ENCODE measurements around the gene GAS2L1.

Gene GAS2L1

DNA sequence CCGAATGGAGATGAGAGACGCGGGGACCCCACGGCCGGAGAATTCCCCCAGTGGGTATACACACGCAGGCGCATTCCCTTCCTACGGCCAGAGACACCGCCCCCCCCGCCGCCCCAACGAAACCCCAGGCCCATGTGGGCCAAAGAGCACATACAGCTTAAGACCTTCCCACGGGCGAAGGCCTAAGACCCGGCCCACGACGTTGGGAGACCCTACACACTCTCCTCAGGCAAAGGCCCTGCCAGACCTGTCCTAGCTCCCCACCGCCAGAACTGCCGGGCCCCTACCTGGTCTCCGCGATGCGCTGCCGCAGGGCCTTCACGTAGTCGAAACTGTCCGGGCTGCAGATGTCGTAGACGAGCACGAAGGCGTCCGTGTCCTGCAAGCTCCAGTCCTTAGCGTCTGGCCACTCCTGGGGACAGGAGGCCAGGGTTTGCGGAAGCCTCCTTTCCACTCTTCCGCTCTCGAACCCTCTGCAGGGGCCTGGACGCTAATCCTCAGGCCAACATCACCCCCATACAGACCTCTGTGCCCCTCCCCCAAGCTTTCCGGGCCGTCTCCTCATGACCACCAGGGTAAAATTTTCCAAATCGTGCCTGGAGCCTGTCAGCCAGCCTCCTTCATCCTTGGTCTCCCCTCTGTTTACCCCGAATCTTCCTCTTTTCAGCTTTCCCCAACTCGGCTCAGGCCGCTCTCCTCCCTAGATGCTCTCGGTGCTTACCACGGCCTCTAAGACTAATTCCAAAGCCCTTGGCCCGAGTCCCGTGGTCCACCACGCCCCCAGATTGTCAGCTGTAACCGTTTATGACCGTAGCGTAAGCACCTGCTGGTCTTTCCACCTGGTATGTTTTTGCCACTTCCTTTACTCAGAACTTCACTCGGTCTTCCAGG, 7.4 kb downstream of the GAS2L1 start:
- DNase-seq (ENCODE audit: low read depth), result no peak
- H3K4me3 ChIP-seq (replicated peaks; ENCODE audit: low read depth, low read length), result no peak overlapping the region
- TF ChIP-seq, protein P1, sequence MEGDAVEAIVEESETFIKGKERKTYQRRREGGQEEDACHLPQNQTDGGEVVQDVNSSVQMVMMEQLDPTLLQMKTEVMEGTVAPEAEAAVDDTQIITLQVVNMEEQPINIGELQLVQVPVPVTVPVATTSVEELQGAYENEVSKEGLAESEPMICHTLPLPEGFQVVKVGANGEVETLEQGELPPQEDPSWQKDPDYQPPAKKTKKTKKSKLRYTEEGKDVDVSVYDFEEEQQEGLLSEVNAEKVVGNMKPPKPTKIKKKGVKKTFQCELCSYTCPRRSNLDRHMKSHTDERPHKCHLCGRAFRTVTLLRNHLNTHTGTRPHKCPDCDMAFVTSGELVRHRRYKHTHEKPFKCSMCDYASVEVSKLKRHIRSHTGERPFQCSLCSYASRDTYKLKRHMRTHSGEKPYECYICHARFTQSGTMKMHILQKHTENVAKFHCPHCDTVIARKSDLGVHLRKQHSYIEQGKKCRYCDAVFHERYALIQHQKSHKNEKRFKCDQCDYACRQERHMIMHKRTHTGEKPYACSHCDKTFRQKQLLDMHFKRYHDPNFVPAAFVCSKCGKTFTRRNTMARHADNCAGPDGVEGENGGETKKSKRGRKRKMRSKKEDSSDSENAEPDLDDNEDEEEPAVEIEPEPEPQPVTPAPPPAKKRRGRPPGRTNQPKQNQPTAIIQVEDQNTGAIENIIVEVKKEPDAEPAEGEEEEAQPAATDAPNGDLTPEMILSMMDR (IDR thresholded peaks at IDR 0.05; ENCODE audit: low read length, missing control alignments), result no peak

DNA sequence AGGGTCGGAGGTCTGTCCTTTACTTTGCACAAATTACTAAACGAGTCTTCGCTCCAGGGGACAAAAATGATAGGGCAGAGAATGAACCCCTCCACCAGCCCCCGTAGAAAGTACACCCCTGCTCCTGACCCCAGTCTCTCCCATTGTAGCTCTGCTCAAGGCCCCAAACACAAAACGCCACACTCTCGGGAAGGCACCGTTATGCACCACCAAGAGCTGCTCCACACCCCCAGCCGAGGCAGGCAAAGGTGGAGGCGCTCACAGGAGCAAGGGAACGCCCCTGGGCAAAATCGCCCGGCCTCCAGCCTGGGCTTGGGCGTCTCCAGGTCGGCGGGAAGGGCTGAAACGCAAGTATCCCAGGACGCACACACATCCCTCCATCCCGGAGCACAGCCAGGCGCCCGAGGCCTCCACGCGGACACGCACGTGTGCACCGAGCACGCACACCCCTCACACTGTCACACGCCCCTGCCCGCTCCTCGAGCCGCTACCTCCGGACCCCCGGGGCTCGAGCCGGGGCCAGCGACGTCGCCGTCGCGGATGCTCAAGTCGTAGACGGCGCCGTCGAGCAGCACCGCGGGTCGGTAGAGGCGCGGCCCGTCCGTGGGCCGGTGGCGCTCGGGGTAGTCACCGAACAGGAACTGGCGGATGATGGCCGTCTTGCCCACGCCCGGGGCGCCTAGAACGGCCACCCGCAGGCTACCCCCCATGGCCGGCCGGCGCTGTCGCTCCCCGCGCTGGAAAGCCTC, 8.3 kb downstream of the GAS2L1 start:
- TF ChIP-seq, protein P1 (IDR thresholded peaks at IDR 0.05; ENCODE audit: low read length, missing control alignments), result no peak

DNA sequence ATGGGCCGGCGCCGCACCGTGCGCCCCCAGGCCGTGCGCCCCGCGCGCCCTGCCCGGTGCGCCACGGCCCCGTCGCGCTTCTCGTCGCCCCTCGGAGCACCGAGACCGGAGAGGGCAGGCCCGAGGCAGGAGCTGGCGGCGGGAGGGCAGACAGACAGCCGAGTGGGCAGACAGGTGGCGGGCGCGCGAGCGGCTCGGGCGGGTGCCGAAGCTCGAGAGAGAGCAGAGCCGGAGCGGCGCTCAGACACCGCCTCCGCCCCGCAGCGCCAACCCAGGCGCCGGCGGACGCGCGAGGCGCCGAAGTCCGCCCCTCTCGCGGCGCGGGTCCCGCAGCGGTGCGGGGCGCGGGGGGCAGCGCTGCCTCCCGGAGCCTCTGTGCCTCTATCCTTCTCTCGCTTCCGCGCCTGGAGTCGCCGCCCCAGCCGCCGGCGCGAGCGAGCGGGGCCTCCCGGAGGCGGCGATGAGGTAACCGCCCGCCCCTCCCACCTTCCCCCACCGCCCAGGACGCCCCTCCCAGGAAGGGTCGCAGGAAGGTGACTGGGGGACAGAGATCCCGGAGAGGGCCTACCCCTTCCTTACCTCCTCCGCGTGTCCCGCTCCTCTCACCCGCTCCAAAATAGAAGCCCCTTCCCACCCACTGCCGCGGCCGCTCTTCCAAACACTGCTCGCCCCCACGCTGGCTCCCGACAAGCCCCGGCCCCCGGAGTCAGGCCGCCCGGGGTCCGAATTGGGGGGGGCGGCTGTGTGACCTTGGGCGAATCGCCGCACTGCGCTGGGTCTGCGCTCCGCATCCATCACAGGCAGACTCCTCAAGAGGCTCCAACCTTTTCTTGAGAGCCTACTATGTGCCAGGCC, 9.1 kb downstream of the GAS2L1 start, which contains the start of gene RASL10A:
Gene RASL10A, minus strand, starts transcription at position 412 of the 855 bp plus-strand sequence. CDS start 451 bp downstream, outside the sequence.
- H3K4me3 ChIP-seq (replicated peaks; ENCODE audit: low read depth, low read length), result no peak within 1 kb of the TSS
- no peak for DNase-seq (ENCODE audit: low read depth)
- TF ChIP-seq, protein P1 (IDR thresholded peaks at IDR 0.05; ENCODE audit: low read length, missing control alignments), result no peak

More for the DNA sequence above, 8.3 kb downstream of the GAS2L1 start:
- no peak for DNase-seq (ENCODE audit: low read depth)
- no peak overlapping the region for H3K4me3 ChIP-seq (replicated peaks; ENCODE audit: low read depth, low read length)

DNA sequence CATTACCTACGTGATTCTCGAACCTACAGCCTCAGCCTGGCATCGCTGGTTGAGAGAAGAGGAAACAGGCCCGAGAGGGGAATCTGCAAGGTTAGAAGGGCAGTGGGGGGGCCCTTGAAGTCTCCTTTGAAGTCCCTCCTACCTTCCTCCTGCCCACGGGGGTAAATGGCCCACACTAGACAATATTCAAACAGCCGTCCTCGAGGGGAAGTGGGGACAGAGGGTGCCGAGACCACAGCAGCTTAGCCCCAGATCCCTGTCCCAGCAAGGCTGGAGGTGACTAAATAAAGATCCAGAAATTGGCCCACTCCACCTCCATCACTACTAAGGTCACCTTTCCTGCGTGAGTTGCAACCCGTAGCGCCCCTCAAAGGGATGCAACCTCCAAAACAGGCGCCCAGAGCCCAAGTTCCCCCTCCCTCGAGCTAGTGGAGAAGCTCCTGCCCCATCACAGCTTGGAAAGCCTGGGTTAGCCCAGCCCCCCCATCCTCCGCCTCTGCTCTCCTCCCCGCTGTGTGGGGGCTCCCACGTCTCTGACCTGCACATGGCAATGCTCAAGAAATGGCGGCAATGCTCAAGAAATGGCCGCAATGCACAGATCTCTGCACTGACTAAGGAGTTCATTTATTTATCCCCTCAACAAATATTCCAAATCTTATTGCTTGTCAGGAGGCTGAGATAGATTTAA, 9.8 kb downstream of the GAS2L1 start:
- TF ChIP-seq, protein P1 (IDR thresholded peaks at IDR 0.05; ENCODE audit: low read length, missing control alignments), result no peak
- DNase-seq (ENCODE audit: low read depth), result no peak
- no peak overlapping the region for H3K4me3 ChIP-seq (replicated peaks; ENCODE audit: low read depth, low read length)

DNA sequence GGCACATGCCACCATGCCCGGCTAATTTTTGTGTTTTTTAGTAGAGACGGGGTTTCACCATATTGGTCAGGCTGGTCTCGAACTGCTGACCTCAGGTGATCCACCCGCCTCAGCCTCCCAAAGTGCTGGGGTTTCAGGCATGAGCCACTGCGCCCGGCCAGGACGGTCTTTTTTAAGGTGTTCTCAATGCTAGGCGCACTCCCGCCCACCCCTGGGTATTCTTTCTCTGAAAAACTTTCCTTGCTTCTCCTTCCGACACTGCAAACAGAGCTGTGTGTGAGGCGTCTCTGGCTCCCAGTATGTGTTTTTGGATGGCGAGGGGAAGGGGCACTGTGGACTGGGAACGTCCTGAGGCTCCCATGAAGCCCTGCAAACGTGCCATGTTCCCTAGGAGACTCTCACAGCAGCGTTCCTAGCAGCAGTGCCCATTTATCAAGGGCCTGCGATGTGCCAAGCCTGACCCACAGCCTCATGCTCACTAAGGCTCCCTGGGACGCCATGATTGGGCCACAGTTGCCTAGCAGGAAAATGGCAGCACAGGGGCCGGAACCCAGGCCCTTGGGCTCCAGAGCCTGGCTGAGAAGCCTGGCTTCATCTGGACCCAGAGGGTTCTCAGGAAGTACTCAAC, 11.5 kb downstream of the GAS2L1 start:
- no peak overlapping the region for H3K4me3 ChIP-seq (replicated peaks; ENCODE audit: low read depth, low read length)
- DNase-seq (ENCODE audit: low read depth), result no peak
- TF ChIP-seq, protein P1 (IDR thresholded peaks at IDR 0.05; ENCODE audit: low read length, missing control alignments), result no peak

Measured in fibroblast of pulmonary artery (primary cell).